GM18909 (cell line): ENCODE measurements around the gene LRP2BP.
"Not testable (repeated sequence)": the region's sequence is repeated elsewhere in the genome, so short reads cannot be mapped to it uniquely, and the experiment has no call there.

Experiments
- ATAC-seq: cut with Tn5 transposase; IDR thresholded peaks from one replicate; pipeline ENCODE4 v1.9.1; 2021; ENCODE audit warnings: mild to moderate bottlenecking; ENCODE audit not compliant: unreplicated experiment, poor library complexity

The LRP2BP gene

DNA sequence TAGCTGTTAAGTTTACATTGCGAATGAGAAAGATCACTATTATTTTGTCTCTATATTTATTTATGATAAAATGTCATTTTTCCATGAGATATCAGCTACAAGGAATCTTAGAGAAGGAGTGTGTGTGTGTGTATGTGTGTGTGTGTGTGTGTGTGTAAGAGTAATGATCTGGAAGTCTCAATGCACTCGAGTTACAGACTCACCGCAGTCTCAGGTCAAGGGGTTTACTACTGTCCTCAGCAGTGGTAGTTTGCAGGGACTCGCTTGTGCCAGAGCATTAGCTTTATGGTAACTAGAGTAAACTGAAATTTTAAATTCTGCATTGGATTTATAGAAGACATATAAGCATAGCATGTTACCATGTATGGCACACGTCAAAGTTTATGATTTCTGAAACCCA lies 30.8 kb downstream of the LRP2BP start:
- no peak for ATAC-seq

DNA sequence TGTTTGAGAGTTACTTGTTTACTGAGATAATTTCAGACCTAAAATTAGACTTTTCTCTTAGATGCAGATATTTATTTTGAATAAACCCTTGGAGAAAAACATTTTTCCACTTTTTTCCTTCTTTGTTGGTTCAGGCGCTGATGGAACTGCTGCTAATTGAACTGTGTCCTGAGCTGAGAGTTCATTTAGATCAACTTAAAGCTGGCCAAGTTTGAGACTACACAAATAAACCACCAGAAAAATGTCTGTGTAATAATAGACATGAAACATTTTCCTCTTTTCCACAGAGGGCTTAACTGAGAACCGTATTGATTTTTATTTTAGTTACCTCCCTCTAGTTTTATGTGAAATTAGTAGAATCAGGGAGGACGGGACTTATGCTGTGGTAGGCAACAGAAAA lies 32.5 kb downstream of the LRP2BP start:
- no peak for ATAC-seq

DNA sequence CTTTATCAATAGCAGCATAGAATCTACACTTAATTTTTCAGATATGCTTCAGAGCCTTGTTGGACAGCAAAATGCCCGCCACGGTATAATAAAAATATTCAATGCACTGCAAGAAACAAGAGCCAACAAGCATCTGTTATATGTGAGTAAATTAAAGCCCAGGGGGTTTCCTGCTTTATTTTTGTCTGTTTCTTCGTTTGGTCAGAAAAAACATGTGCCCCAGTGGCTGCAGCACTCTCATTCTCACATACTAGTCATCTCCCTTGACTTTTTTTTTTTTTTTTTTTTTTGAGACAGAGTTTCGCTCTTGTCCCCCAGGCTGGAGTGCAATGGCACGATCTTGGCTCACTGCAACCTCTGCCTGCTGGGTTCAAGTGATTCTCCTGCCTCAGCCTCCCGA lies 33.2 kb downstream of the LRP2BP start:
- ATAC-seq, result not testable (repeated sequence)

DNA sequence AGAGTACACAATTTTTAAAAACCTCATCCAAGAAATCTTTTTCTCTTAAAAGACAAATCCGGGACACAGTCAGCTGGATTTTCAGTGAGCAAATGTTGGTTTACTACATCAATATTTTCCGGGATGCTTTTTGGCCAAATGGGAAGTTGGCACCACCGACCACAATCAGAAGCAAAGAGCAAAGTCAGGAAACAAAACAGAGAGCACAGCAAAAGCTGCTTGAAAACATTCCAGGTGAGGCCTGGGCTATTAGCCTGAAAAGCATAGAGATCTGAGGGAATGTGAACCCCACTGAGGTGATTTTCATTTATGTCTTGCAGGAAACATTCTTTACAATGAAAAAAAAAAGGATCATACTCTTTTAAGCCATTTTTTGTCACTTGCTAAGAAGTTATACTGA lies 33.9 kb downstream of the LRP2BP start:
- ATAC-seq, result no peak

DNA sequence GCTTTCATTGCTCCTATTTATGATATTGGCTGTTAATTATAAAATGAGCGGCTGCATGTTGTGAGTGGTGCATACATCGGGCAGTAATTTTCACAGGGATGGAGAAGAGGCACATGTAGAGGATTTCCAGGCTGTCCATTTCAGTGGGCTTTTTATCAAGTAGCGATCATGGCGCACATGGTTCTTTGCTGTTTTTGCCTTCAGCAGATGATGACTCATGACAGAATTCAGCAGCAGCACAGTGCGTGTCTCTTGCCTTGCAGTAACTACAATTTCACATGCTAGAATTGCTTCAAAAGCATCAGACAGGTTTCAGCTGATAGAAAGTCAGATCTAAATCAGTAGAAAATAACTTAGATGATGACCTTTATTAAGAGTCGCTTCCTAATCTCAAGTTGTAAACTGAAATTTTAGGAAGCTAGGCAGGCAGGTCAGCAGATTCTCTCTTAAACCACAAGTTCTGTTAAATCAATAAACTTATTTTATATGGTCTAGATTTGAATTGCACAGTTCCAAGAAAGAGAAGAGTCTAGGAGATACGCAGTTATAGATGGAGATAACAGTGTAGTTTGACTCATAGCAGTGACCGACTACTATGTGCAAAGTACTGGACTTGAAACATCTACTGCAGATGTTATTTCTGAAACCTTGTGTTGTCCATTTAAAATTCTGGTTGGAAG lies 35.8 kb downstream of the LRP2BP start:
- ATAC-seq, result no peak

DNA sequence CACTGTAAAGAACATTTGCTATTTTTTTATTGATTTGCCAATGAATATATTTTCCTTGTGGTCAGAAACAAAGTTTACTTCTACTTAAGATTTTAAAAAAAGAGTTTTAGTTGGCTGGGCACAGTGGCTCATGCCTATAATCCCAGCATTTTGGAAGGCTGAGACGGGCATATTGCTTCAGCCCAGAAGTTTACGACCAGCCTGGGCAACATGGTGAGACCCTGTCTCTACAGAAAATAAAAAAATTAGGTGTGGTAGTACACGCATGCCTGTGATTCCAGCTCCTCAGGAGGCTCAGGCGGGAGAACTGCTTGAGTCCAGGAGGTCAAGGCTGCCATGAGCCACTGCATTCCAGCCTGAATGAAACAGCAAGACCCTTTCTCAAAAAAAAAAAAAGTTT lies 36.8 kb downstream of the LRP2BP start:
- ATAC-seq, result no peak

DNA sequence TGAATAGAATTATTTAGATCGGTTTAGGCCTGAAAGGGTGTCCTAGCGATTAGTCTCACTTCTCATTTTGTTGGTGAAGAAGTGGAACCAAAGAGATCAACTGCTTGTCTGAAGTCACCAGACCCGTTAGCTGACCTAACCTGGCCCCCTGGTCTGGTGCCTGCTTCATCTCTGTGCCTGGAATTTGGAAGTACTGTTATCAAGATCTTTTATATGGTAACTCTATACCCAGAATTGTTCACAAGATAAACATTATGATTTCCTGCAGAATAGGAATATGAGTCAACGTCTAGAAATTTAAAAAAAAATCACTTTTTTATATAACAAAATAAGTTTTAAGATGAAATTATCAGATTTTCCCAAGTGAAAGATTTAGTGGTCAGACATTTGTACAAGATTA lies 37.2 kb downstream of the LRP2BP start:
- ATAC-seq, result no peak

DNA sequence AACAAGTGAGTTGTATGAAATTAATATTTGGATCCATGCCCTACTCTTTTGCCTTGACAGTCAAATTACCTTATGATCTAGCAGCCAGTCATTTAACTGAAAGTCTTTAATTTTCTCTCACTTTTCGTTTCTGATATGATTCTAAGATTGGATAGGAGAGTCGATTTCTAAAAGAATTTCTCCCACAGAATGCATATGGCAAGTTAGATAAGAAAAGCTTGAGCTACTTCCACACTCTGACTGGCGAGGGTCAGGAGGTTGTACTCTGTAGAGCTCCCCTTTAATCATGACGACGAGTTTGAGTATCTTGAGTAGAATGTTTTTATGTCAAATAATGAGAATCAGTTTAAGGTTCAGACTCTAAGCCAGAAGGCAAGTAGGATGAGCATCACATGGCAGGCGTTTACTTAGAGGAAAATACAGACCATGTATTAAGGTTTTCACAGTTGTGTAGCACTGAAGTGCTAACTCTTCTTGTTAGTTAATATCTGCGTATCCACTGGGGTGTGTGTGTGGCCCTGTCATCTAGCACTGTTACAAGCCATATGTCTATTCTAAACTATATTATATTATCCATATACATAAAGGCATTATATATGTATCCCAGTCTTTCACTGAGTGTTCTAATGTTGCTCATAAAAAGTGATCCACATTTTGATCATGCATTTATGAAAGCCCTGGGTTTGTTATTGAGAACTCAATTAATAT lies 37.8 kb downstream of the LRP2BP start:
- ATAC-seq, result no peak

DNA sequence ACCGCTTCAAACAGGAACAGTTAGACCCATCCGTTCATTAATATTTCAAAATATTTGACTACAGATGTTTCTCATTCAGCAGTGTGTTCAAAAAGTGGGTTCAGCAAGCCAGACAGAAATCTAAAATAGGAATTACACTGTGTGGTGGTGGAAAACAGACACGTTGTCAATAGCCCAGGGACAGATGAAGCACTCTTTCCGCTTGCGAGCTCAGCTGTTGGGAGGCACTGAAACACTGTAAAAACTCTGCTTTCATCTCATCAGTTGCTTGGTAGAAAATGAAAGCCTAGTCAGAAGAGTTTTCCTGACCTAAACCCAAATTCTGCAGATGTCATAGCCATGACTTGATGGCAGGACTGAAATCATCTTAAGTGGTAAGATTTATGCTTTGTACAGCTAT lies 38.5 kb downstream of the LRP2BP start:
- no peak for ATAC-seq

DNA sequence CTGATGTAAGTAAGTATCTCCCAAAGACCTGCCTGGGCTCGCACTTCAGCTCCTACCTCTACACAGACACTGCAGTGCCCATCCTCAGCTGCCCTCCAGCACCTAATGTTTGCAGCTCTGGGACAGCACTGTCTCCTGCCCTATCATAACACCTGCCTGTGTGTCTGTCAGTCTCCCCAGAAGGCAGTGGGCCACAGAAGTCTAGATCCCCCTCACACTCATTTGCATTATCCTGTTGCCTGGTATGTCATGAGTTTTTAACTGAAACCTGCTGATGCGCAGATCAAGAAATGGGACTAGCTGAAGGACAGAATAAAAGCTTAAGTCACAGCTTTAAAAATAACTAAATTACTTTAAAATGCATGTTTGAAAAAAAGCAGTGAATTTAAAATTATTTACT lies 43.0 kb downstream of the LRP2BP start:
- ATAC-seq, result no peak

DNA sequence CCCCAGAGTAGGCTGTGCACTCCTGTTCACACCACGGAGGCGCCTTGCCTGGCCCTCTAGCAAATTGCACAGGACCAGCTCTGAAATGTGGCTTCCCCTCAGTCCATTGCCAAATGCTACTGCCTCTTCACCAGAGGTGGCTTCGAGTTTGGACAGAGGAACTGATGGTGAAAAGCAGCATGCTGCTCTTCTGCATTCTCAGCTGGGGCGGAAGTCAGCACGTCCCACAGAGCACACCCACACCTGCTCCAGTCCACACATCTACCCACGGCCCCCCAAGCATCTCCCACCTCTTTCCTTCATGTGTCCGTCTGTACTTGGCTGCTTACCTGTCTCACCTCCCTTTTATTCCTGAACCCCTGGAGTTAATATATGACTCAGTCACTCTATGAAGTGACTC lies 43.5 kb downstream of the LRP2BP start:
- no peak for ATAC-seq

DNA sequence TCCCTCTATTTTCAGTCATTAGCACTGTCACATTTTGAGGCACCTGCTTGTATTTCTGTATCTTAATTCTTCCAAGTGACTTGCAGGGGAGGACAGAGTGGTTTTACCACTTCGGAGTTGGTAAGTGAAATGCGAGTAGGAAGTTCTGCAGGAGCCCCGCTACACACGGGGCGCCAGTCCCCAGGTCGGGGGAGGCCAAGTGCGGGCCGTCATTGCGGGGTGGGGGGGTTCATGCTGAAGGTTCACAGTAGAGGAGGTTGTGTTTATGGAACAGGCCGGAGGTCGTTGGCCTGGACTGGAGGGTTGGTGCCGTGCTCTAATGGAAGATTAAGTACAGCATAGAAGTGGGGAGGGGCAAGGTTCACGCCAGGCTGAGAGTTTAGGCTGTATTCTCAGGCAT lies 44.0 kb downstream of the LRP2BP start:
- ATAC-seq, result no peak

DNA sequence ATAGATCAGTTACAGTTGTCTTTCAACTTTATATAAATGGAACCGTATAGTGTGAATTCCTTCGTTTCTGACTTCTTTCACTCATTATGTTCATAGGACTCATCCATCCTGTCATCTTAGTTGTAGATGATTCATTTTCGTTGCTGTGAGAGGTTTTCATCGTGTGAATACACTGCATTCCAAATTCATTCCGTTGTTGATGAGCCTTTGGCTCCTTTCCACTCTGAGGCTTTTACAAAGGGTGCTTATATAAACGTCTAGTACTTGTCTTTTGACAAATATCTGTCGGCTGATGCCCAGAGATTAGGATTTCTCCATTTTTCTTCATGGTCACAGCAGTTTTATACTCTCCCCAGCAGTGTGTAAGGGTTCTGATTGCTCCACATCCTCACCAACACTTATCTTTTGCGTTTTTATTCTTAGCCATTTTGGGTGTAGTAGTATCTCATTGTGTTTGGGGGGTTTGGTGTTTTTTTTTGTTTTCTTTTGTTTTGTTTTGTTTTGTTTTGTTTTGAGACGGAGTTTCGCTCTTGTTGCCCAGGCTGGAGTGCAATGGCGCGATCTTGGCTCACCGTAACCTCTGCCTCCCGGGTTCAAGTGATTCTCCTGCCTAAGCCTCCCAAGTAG lies 48.6 kb downstream of the LRP2BP start:
- no peak for ATAC-seq

DNA sequence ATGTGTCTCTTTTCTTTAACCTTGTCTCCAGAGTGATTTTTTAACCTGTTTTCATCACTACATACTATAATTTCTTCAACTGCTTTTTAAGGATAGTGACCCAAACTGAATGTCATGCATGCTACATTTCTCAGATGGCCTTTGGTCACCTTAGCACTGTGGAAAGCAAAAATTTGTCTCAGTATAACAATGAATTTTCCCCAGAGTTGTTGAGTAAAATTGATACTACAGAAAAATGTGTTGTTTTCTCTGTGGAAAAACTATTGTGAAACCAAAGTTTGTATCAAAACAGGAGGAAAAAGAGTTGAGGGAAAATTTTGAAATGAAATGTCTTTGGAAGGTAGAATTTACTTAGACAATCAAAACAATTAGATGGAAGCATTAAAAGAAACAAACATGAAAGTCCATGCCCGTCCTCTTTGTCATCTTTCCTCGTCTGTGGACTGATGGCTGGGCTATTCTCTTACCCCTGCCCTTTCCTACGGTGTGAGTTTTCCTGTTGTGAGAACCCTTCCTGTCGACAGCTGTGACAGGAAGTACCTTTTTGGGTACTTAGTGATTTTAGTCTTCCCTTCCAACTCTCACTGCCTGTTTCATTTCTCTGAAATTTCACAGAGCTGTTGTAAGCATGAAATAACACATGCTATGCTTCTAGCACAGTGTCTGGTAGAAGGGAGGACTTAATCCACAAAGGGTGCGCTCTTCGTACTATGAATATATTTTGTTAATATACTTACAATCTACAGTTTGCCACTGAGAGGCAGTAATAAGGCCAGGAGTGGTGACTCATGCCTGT lies 50.8 kb downstream of the LRP2BP start:
- ATAC-seq, result peak; percentile 60

DNA sequence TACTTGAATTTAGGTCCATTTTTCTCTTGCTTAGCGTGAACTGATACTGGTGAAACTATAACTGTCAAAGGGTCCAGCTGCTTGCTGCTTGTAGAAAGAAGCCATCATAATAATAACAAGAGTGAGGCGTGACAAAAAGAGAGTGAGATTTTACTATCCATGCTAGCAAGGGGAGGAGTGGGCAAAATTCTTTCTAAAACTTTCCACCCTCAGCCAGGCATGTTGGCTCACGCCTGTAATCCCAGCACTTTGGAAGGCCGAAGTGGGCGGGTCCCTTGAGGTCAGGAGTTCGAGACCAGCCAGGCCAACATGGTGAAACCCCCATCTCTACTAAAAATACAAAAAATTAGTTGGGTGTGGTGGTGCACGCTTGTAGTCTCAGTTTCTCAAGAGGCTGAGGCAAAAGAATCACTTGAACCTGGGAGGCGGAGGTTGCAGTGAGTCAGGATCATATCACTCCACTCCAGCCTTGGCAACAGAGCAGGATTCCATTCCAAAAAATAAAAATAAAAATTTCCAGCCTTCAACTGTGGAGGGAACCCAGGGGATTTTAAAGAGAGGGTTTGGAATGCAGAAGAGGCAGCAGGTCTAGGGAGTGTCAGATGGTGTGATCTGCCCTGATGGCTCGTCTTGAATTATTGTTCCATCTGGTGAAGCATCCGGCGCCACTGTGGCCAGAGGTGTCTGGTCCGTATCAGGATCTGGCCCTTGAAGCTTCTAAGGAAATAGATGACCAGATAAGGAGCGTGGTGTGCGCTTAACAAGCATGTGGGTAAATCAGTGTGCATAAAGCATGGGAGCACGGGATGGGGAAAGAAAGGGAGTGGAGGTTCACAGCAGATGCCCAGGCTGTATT lies 51.8 kb downstream of the LRP2BP start:
- ATAC-seq, result no peak

DNA sequence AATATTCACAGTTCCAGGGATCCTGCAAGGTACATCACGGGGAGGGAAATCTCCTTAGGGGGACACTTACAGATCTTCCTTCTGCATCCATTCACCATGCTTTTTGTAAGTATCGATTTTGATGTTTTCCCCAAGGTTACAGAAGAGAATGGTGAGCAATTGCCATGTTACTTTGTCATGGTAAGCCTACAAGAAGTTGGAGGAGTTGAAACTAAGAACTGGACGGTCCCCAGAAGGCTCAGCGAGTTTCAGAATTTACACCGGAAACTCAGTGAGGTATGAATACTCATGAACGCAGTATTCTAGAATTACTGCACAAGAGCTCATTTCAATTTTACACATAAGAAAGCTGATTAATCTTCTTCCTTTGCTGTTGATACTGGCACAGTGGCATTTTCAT lies 53.9 kb downstream of the LRP2BP start:
- ATAC-seq, result peak; percentile 80

DNA sequence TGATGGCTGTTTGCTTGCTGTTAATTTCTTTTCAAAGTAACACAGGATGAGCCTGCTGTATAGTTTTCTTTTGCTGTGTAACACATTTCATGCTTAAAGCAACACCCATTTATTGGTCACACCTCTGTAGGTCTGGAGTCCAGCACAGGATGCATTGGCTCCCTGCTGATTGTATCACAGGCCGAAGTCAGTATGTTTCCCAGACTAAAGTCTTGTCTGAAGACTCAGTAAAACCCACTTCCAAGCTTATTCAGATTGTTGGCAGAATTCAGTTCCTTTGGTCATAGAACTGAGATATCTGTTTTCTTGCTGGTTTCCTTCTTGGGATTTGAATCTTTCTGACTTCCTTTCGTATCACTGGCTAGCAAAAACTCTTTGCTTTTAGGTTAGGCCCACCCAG lies 54.3 kb downstream of the LRP2BP start:
- no peak for ATAC-seq

DNA sequence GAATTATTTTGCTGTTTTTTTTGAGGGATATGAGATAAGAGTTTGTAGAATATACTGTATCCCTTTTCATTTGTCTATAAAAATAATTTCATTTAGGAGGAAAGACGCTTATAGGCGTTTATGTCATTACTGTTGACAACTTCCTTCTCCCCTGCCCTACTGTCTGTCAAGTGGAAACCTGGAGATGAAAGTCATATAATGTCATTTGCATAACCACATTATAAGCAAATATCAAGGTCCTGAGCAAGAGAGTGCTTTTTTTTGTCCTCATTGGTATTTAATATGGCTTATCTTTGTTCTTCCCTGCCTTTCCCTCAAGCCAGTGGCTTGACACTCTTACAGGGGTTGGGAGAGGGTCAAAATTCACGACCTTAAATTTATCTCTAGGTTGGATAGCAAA lies 55.8 kb downstream of the LRP2BP start:
- ATAC-seq, result peak; percentile 28

DNA sequence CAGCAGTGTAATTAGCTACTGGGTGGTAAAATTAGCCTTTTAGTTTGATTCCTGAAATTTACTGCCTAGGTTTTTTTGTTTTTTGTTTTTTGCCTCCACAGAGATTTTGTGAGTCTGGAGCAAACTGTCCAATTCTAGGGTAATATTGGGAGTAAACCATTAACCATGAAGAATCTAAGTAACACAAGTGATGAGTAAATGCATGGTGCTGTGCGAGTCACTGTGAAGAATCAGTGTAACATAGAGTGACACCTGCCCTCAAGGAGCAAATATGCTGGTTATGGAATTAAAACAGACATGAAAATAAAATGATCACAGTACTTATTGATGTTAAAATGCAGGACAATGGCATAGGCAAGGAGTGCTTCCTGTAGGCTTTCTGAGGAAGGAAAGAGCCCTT lies 60.1 kb downstream of the LRP2BP start:
- no peak for ATAC-seq

DNA sequence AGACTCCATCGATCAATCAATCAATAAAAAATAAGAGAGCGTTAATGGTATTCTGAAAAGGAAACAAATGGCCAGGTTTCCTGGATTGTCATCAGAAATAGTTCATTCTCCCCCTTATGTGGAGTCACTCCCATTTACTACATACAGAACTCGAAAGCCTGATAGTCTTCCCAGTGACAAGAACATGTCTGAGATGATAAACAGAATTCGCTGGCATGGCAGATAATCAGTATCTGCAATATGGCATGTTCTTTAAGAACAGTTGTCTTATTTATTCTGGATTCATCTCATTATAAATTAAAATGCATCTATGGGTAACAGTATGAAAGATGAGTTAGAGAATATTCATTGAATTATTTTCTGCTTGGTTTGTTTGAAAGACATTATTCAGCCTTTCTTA lies 61.4 kb downstream of the LRP2BP start:
- no peak for ATAC-seq
